ENCODE measurements around the gene AK5.

AK5 gene

GRCh38 chr1:77585610-77586314 lies 303.9 kb downstream of the AK5 start:
- H3K4me3 ChIP-seq (ENCODE audit: control insufficient read depth in 1 of 7, extremely low read depth in 1 of 7, insufficient read depth in 4 of 7, low read depth in 2 of 7, low read length in 6 of 7), result no peak overlapping the region
- H3K36me3 ChIP-seq (ENCODE audit: control insufficient read depth in 4 of 4, insufficient read depth in 4 of 4, low read length in 3 of 4), result peaks cover 0 to 24% (median 14%) of the 10 kb centered on the region in 4 experiments
- H3K27ac ChIP-seq (ENCODE audit: insufficient read depth in 1 of 2, low read depth in 1 of 2, low read length in 2 of 2, poor library complexity in 1 of 2, severe bottlenecking in 2 of 2), result no peak overlapping the region
- no peaks in the 10 kb centered on the region for H3K4me1 ChIP-seq (ENCODE audit: control extremely low read depth in 1 of 4, control insufficient read depth in 4 of 4, insufficient read depth in 4 of 4, low read length in 3 of 4)
- POLR2A ChIA-PET, result interaction anchor here (0.6 kb wide), 1 partner anchor 1686 kb away, joined by 6 read pairs; no protein-coding TSS in a partner anchor
- no CpG with 5 or more reads among the region's 2 CpGs for WGBS (ENCODE audit: insufficient coverage)
- CTCF ChIA-PET, result interaction anchor here (1.4 kb wide), 1 partner anchor 17 kb away, joined by 3 read pairs; no protein-coding TSS in a partner anchor
- no peaks in the 10 kb centered on the region for H3K9me3 ChIP-seq (ENCODE audit: control extremely low read depth in 1 of 5, control insufficient read depth in 4 of 5, insufficient read depth in 2 of 5, low read depth in 1 of 5, low read length in 4 of 5)
- no peak for DNase-seq
- no peaks in the 10 kb centered on the region for H3K27me3 ChIP-seq (replicated peaks in 2 of 5; ENCODE audit: control insufficient read depth in 4 of 5, insufficient read depth in 5 of 5, low read length in 4 of 5)

- Histone ChIP-seq H3K27me3 (replicated peaks in 2 of 5; ENCODE audit: control insufficient read depth in 4 of 5, insufficient read depth in 5 of 5, low read length in 4 of 5) (no peaks in the 10 kb centered on the region), H3K9me3 (ENCODE audit: control extremely low read depth in 1 of 5, control insufficient read depth in 4 of 5, insufficient read depth in 2 of 5, low read depth in 1 of 5, low read length in 4 of 5) (no peaks in the 10 kb centered on the region), H3K4me3 (ENCODE audit: control insufficient read depth in 1 of 7, extremely low read depth in 1 of 7, insufficient read depth in 4 of 7, low read depth in 2 of 7, low read length in 6 of 7) (no peak overlapping the region), H3K4me1 (ENCODE audit: control extremely low read depth in 1 of 4, control insufficient read depth in 4 of 4, insufficient read depth in 4 of 4, low read length in 3 of 4) (no peaks in the 10 kb centered on the region), H3K27ac (ENCODE audit: insufficient read depth in 1 of 2, low read depth in 1 of 2, low read length in 2 of 2, poor library complexity in 1 of 2, severe bottlenecking in 2 of 2) (no peak overlapping the region), H3K36me3 (ENCODE audit: control insufficient read depth in 4 of 4, insufficient read depth in 4 of 4, low read length in 3 of 4) (peaks cover 6 to 11% (median 7%) of the 10 kb centered on the region in 4 experiments)
- 100% methylated on average over 4 of the region's 5 CpGs for WGBS (ENCODE audit: insufficient coverage)
- CTCF ChIA-PET, result no interaction called here
- no peak for DNase-seq
- POLR2A ChIA-PET, result no interaction called here
Measured at GRCh38 chr1:77589231-77589630, 307.4 kb downstream of the AK5 start.

- CTCF ChIA-PET, result interaction anchor here (3.0 kb wide), 1 partner anchor 13 kb away, joined by 14 read pairs; no protein-coding TSS in a partner anchor
- WGBS (ENCODE audit: insufficient coverage), result no CpG with 5 or more reads among the region's 1 CpG
- Histone ChIP-seq H3K9me3 (ENCODE audit: control extremely low read depth in 1 of 5, control insufficient read depth in 4 of 5, insufficient read depth in 2 of 5, low read depth in 1 of 5, low read length in 4 of 5) (no peaks in the 10 kb centered on the region), H3K36me3 (ENCODE audit: control insufficient read depth in 4 of 4, insufficient read depth in 4 of 4, low read length in 3 of 4) (peaks cover 6 to 11% (median 9%) of the 10 kb centered on the region in 4 experiments), H3K4me1 (ENCODE audit: control extremely low read depth in 1 of 4, control insufficient read depth in 4 of 4, insufficient read depth in 4 of 4, low read length in 3 of 4) (no peaks in the 10 kb centered on the region), H3K27ac (ENCODE audit: insufficient read depth in 1 of 2, low read depth in 1 of 2, low read length in 2 of 2, poor library complexity in 1 of 2, severe bottlenecking in 2 of 2) (no peak overlapping the region), H3K4me3 (ENCODE audit: control insufficient read depth in 1 of 7, extremely low read depth in 1 of 7, insufficient read depth in 4 of 7, low read depth in 2 of 7, low read length in 6 of 7) (no peak overlapping the region), H3K27me3 (replicated peaks in 2 of 5; ENCODE audit: control insufficient read depth in 4 of 5, insufficient read depth in 5 of 5, low read length in 4 of 5) (no peaks in the 10 kb centered on the region)
- DNase-seq, result peak in 1 of 3 donors; percentile 21
- POLR2A ChIA-PET, result no interaction called here
Measured at GRCh38 chr1:77590651-77591050, 308.8 kb downstream of the AK5 start.

- Histone ChIP-seq H3K27me3 (replicated peaks in 2 of 5; ENCODE audit: control insufficient read depth in 4 of 5, insufficient read depth in 5 of 5, low read length in 4 of 5) (no peaks in the 10 kb centered on the region), H3K36me3 (ENCODE audit: control insufficient read depth in 4 of 4, insufficient read depth in 4 of 4, low read length in 3 of 4) (peaks cover 12 to 27% (median 16%) of the 10 kb centered on the region in 4 experiments), H3K27ac (ENCODE audit: insufficient read depth in 1 of 2, low read depth in 1 of 2, low read length in 2 of 2, poor library complexity in 1 of 2, severe bottlenecking in 2 of 2) (no peak overlapping the region), H3K9me3 (ENCODE audit: control extremely low read depth in 1 of 5, control insufficient read depth in 4 of 5, insufficient read depth in 2 of 5, low read depth in 1 of 5, low read length in 4 of 5) (peaks cover 0 to 10% (median 2%) of the 10 kb centered on the region in 5 experiments), H3K4me1 (ENCODE audit: control extremely low read depth in 1 of 4, control insufficient read depth in 4 of 4, insufficient read depth in 4 of 4, low read length in 3 of 4) (no peaks in the 10 kb centered on the region), H3K4me3 (ENCODE audit: control insufficient read depth in 1 of 7, extremely low read depth in 1 of 7, insufficient read depth in 4 of 7, low read depth in 2 of 7, low read length in 6 of 7) (no peak overlapping the region)
- POLR2A ChIA-PET, result interaction anchor here (0.6 kb wide), 1 partner anchor 98 kb away, joined by 3 read pairs; no protein-coding TSS in a partner anchor
- WGBS (ENCODE audit: insufficient coverage), result 100% methylated on average over 1 of the region's 2 CpGs
- CTCF ChIA-PET, result interaction anchor here (0.6 to 3.0 kb wide), 3 partner anchors 13 to 49 kb away, joined by 4 to 14 read pairs (median 5); no protein-coding TSS in a partner anchor
- DNase-seq, result no peak
Measured at GRCh38 chr1:77592906-77593305, 311.1 kb downstream of the AK5 start.

GRCh38 chr1:77594366-77595112 lies 312.7 kb downstream of the AK5 start:
- Histone ChIP-seq H3K27ac (ENCODE audit: insufficient read depth in 1 of 2, low read depth in 1 of 2, low read length in 2 of 2, poor library complexity in 1 of 2, severe bottlenecking in 2 of 2) (no peak overlapping the region), H3K27me3 (replicated peaks in 2 of 5; ENCODE audit: control insufficient read depth in 4 of 5, insufficient read depth in 5 of 5, low read length in 4 of 5) (no peaks in the 10 kb centered on the region), H3K4me1 (ENCODE audit: control extremely low read depth in 1 of 4, control insufficient read depth in 4 of 4, insufficient read depth in 4 of 4, low read length in 3 of 4) (no peaks in the 10 kb centered on the region), H3K36me3 (ENCODE audit: control insufficient read depth in 4 of 4, insufficient read depth in 4 of 4, low read length in 3 of 4) (peaks cover 12 to 32% (median 16%) of the 10 kb centered on the region in 4 experiments), H3K4me3 (ENCODE audit: control insufficient read depth in 1 of 7, extremely low read depth in 1 of 7, insufficient read depth in 4 of 7, low read depth in 2 of 7, low read length in 6 of 7) (no peak overlapping the region), H3K9me3 (ENCODE audit: control extremely low read depth in 1 of 5, control insufficient read depth in 4 of 5, insufficient read depth in 2 of 5, low read depth in 1 of 5, low read length in 4 of 5) (peaks cover 0 to 10% (median 2%) of the 10 kb centered on the region in 5 experiments)
- CTCF ChIA-PET, result interaction anchor here (1.5 kb wide), 1 partner anchor 9 kb away, joined by 4 read pairs; no protein-coding TSS in a partner anchor
- no CpG with 5 or more reads among the region's 1 CpG for WGBS (ENCODE audit: insufficient coverage)
- POLR2A ChIA-PET, result no interaction called here
- DNase-seq, result no peak

GRCh38 chr1:77597310-77597709 lies 315.5 kb downstream of the AK5 start:
- POLR2A ChIA-PET, result no interaction called here
- Histone ChIP-seq H3K27ac (ENCODE audit: insufficient read depth in 1 of 2, low read depth in 1 of 2, low read length in 2 of 2, poor library complexity in 1 of 2, severe bottlenecking in 2 of 2) (no peak overlapping the region), H3K4me1 (ENCODE audit: control extremely low read depth in 1 of 4, control insufficient read depth in 4 of 4, insufficient read depth in 4 of 4, low read length in 3 of 4) (no peaks in the 10 kb centered on the region), H3K27me3 (replicated peaks in 2 of 5; ENCODE audit: control insufficient read depth in 4 of 5, insufficient read depth in 5 of 5, low read length in 4 of 5) (no peaks in the 10 kb centered on the region), H3K36me3 (ENCODE audit: control insufficient read depth in 4 of 4, insufficient read depth in 4 of 4, low read length in 3 of 4) (peaks cover 6 to 32% (median 19%) of the 10 kb centered on the region in 4 experiments), H3K4me3 (ENCODE audit: control insufficient read depth in 1 of 7, extremely low read depth in 1 of 7, insufficient read depth in 4 of 7, low read depth in 2 of 7, low read length in 6 of 7) (no peak overlapping the region), H3K9me3 (ENCODE audit: control extremely low read depth in 1 of 5, control insufficient read depth in 4 of 5, insufficient read depth in 2 of 5, low read depth in 1 of 5, low read length in 4 of 5) (peaks cover 0 to 10% (median 2%) of the 10 kb centered on the region in 5 experiments)
- no peak for DNase-seq
- CTCF ChIA-PET, result no interaction called here
- no CpG with 5 or more reads among the region's 1 CpG for WGBS (ENCODE audit: insufficient coverage)

All from common myeloid progenitor, CD34-positive (primary cell).